DMS 273 treated with DMSO at 0.1 percent for 48 hours (cell line): ENCODE data around the gene CDX1.

Experiments
- DNase-seq: peaks from one replicate; lab custom pipeline; 2025; lab: John Stamatoyannopoulos, UW

CDX1 gene

GRCh38 chr5:150131978-150132694, 34.4 kb upstream of the CDX1 start:
- no peak for DNase-seq

DNA sequence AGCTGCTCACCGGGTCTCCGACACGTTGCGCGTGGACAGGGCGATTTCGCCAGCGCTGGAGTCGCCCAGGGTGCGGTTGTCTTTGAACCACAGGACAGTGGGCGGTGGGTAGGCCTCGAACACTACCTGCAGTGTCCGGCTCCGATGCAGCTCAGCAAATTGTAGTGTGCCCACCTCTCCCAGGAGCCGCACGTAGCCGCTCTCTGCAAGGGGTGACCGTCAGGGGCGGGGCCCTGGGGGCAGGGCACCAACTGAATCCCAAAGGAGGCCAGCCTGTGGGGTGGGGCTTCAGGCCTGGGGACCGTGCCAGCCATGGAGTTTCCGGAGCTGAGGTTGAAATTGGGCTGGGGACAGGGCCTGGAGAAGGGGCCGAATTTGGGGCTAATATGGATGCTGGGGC, 33.8 kb upstream of the CDX1 start:
- DNase-seq, result no peak

GRCh38 chr5:150133581-150134197, 32.9 kb upstream of the CDX1 start:
- DNase-seq, result no peak

GRCh38 chr5:150134198-150134588, 32.4 kb upstream of the CDX1 start:
- DNase-seq, result no peak

DNA sequence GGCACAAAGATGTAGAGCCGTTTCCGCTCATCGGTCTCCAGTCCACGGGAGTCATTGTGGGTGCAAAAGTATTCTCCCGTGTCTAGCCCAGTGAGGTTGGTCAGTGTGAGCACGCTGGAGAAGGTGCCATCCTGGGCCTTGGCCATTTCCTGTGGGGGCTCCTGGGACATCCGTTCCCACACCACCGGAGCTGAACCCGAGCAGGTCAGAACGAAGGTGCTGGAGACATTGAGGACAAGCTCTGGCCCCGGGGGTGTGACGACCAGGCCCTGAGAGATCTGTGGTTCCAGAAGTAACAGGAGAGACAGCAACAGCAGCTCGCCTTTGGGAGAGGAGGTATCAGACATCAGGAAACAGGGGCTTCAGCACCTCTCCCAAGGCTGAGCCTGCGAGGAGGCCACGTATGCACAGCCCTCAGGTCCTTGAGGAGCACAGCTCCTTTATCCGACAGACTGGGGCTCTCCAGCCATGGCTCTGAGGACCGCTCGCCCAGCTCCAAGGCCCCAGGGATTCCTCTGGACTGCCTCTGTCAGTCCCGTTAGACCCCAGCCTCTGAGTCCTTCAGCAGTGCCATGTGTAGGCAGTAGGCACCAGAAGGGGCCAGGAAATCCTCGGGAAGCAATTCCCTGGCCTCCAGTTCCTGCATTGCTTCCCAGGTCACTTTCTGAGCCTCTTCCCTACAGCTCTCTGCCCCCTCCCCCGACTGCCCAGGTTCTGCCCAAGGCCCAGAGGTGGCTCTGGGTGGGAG, 30.8 kb upstream of the CDX1 start:
- DNase-seq, result no peak

- DNase-seq, result no peak
Measured at GRCh38 chr5:150136305-150137167, 30.0 kb upstream of the CDX1 start.

DNA sequence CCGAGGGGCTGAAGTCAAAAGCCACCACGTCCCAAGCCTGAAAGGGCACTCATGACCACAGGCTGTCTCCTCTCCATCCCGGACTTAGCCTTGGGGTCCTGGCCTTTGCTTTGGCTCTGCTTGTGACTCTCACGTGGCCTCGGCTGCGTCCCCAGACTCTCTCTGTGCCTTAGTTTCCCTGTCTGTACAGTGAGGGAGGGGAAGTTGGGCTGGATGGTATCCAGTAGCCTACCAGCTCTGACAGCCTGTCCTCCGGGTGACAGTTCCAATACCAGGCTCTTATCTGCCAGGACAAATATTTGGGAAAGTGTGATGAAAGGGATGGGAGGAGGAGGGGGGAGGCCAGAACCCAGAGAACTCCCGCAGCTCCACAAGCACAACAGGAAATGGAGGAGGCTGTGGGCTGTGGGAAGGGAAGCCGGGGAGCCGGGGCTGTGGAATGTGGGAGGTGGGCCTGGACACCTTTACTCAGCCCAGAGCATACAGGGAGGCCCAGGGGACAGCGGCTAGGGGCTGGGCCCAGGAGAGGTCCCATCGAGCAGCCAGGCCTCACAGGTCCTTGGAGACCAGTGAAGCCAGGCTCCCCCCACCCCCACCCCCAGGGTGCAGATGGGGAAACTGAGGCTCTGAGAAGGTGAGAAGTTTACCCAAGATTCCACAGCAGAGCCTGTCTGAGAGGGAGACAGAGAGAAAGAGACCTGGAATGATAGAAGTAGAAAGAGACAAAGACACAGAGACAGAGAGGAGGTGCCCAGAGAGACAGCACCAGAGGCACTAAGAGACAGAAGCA, 29.2 kb upstream of the CDX1 start:
- DNase-seq, result no peak

GRCh38 chr5:150137997-150138396, 28.6 kb upstream of the CDX1 start:
- DNase-seq, result no peak

- DNase-seq, result no peak
Measured at GRCh38 chr5:150138551-150139265, 27.9 kb upstream of the CDX1 start.

GRCh38 chr5:150139334-150139733, 27.2 kb upstream of the CDX1 start:
- no peak for DNase-seq

DNA sequence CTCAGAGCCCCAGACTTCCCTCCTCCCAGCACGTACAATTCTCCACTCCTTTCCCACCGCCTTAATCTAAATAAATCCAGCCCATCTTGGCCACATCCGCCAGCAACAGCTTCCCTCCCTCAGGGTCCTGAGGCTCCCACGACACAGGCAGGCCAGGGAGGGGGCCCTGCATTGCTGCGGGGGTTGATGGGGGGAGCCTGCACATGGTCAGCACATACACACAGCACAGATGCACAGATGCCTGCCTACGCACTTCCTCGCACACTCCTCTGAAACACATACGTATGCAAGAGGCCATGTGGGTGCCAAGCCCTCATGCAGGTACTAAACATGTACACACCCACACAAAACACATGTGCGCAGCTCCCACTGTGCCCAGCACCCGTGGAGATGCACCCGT, 25.7 kb upstream of the CDX1 start:
- no peak for DNase-seq

GRCh38 chr5:150141544-150142184, 24.9 kb upstream of the CDX1 start:
- no peak for DNase-seq

GRCh38 chr5:150142185-150142958, 24.2 kb upstream of the CDX1 start:
- DNase-seq, result no peak

DNA sequence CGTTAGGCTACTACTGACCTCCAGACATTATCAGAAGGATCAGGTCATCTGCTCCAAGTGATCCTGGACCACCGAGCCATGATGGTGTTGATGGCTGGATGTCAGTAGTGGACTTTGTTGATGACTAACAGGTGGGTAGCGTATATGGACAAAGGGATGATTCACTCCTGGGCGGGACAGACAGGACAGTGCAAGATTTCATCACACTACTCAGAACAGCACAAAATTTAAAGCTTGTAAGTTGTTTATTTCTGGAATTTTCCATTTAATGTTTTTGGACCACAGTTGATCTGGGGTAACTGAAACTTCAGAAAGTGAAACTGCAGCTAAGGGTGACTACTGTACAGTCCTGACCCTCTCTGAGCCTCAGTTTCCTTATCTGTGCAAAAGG, 23.6 kb upstream of the CDX1 start:
- DNase-seq, result no peak

DNA sequence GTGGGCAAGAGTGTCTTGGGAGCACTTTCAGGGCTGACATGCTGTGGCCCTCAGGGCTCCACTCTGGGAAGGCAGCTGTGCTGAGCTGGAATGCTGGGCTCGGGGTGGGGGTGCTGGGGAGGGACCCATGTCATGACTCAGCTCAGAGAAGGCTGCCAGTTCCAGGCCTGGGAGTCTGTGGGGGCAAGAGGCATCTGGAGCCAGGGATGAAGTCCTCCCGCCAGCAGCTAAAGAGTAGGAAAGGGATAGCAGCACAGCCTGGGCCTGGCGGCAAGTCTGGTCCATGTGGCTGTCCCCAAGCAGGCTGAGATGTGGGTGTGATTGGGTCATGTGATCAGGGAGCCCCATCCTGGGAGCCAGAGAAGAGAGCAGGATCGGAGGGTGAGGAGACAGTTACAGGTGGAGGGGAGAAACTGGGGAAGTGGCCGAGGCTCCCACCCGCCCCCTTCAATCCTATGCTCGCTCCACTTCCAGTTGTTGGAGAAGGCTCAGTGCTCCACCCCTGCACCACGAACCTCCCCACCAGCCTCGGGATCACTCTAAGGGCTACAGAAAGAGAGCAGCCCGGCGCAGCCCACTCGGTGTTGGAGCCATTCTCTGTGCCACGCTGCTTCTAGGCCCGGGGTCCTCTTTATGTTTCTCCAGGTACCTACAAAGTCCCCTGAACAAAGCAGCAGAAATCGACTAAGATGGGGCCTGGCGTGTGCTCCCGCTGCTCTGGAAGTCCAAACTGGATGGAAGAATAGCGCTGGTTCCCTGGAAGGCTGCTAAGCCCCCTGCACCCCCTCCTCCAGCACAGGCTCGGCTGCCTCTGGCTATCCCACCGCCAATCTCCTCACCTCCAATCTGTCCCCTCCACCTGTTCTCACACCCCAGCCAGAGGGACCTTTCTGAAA, 23.0 kb upstream of the CDX1 start:
- no peak for DNase-seq

DNA sequence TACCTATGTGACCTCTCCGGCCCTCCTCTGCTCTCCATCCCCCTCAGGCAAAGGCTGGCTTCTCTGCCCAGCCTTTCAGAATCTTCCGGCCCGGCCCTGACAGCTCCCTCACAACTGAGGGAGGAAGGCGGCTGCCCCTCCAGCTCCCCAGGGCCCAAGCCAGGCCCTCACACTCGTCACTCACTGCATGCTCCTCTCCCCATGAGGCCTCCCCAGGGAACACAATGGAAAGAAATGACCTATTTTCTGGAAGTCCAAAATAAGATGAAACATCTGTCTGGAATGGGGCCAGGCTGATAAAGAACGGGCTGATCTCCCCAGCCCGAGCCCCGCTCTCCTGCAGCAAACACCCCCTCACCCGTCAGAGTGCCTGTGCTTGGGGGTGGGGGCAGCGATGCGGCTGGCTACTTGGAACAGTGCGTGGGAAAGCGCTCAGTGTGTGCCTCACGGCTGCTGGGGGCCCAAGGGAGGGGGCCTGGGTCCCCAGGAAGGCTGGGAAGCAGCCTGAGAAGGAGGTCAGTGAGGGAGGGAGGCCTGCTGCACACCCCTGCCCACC, 22.3 kb upstream of the CDX1 start:
- no peak for DNase-seq

- no peak for DNase-seq
Measured at GRCh38 chr5:150144879-150145278, 21.7 kb upstream of the CDX1 start.

- DNase-seq, result no peak
Measured at GRCh38 chr5:150146235-150146634, 20.3 kb upstream of the CDX1 start.
